Testis (tissue), 3 donors: ENCODE measurements around the gene C1RL. TPM values are rescaled to one million over a fixed set of nuclear protein-coding genes. Genes with fewer than 3 reads are reported as not detected.

Experiments
- DNase-seq: peaks from one replicate; pipeline ENCODE4 v3.0.0-alpha.2; 2019
- H3K27ac ChIP-seq, 2 donors: fragments of 200-600 bp; sonication (generic); one replicate each; pipeline ENCODE4 v1.5.1; 2019
- H3K27me3 ChIP-seq: fragments of 200-600 bp; sonication (generic); one replicate; pipeline ENCODE4 v1.5.1; 2019
- H3K36me3 ChIP-seq: fragments of 200-600 bp; sonication (generic); one replicate; pipeline ENCODE4 v1.5.1; 2017; ENCODE audit warnings: low read depth; ENCODE audit errors: missing control alignments
- H3K4me1 ChIP-seq: fragments of 200-600 bp; sonication (generic); one replicate; pipeline ENCODE4 v1.5.1; 2019
- H3K4me3 ChIP-seq, 2 donors: fragments of 200-600 bp; sonication (generic); one replicate each; pipeline ENCODE4 v1.5.1; 2017 to 2019
- H3K9me3 ChIP-seq: fragments of 200-600 bp; sonication (generic); one replicate; pipeline ENCODE4 v1.5.1; 2017
- POLR2A ChIP-seq: fragments of 450-650 bp; IDR thresholded peaks from one replicate; pipeline ENCODE4 v1.6.1; 2017; ENCODE audit warnings: antibody characterized with exemption, mild to moderate bottlenecking, moderate library complexity
- WGBS, 2 donors: methylation state at CpG; one replicate each; pipeline ENCODE4 v1.1.5; 2018; 5-methylcytosine and 5-hydroxymethylcytosine counted together
- intact Hi-C: fragments of 100-400 bp; cut with DNase I; formaldehyde crosslinking; loops from one replicate; pipeline ENCODE4 v1.15.1; 2023; ENCODE audit warnings: low total_unique reads
- polyA plus RNA-seq: library from polyadenylated mRNA; stranded (reverse); fragments of 350-450 nt; fragmentation: Illumina TruSeq; extraction: RNeasy Lipid Tissue Mini Kit (QIAGEN cat#74804); gene quantifications from one replicate; pipeline ENCODE4 v1.2.3, GENCODE V29; 2014; ENCODE audit warnings: low read depth, low replicate concordance; ENCODE audit not compliant: insufficient read depth
- total RNA-seq, 2 donors: library from RNA; depleted of rRNA; stranded (reverse); fragments of >200 nt; gene quantifications; one replicate each; pipeline ENCODE4 v1.2.3, GENCODE V29; 2016
- TF ChIP-seq, protein P1 (sequence below), 3 experiments: fragments of 450-650 bp in 2 of 3; fragments of 200-600 bp in 1 of 3; sonication (generic) in 1 of 3; IDR thresholded peaks; one replicate each; pipeline ENCODE4 v1.5.1; 2016 to 2019; ENCODE audit warnings: antibody characterized with exemption in 3 of 3, mild to moderate bottlenecking in 2 of 3, moderate library complexity in 1 of 3

Gene C1RL
- total and polyA plus RNA-seq, 3 donors from 2014 or later: 19.8 to 31.8 (median 23.9) TPM

DNA sequence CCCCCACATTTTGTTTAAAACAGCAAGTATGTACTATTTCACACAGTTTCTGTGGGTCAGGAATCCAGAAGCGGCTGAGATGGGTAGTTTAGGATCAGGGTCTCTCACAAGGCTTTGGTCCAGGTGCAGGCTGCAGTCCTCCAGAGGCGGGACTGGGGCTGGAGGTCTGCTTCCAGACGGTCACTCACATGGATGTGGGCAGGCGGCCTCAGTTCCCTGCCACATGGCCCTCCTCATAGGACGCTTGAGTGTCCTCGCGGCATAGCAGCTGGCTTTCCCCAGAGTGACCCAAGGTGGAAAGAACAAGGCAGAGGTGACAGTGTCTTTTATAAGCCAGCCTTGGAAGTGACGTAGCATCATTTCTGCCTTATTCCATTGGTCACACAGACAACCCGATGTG, 7.9 kb upstream of the C1RL start:
- no peaks in the 10 kb centered on the region for H3K9me3 ChIP-seq
- intact Hi-C loops: no loop called here
- H3K4me1 ChIP-seq: peaks cover 12% of the 10 kb centered on the region
- TF ChIP-seq, protein P1, sequence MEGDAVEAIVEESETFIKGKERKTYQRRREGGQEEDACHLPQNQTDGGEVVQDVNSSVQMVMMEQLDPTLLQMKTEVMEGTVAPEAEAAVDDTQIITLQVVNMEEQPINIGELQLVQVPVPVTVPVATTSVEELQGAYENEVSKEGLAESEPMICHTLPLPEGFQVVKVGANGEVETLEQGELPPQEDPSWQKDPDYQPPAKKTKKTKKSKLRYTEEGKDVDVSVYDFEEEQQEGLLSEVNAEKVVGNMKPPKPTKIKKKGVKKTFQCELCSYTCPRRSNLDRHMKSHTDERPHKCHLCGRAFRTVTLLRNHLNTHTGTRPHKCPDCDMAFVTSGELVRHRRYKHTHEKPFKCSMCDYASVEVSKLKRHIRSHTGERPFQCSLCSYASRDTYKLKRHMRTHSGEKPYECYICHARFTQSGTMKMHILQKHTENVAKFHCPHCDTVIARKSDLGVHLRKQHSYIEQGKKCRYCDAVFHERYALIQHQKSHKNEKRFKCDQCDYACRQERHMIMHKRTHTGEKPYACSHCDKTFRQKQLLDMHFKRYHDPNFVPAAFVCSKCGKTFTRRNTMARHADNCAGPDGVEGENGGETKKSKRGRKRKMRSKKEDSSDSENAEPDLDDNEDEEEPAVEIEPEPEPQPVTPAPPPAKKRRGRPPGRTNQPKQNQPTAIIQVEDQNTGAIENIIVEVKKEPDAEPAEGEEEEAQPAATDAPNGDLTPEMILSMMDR (IDR thresholded peaks at IDR 0.05): no peak
- TF ChIP-seq POLR2A: no peak
- 91 to 97% methylated on average over 9 of the region's 9 CpGs for WGBS, 2 donors
- H3K36me3 ChIP-seq: no peaks in the 10 kb centered on the region
- H3K4me3 ChIP-seq: no peak overlapping the region
- DNase-seq: no peak
- H3K27me3 ChIP-seq: no peaks in the 10 kb centered on the region
- H3K27ac ChIP-seq: no peak overlapping the region

DNA sequence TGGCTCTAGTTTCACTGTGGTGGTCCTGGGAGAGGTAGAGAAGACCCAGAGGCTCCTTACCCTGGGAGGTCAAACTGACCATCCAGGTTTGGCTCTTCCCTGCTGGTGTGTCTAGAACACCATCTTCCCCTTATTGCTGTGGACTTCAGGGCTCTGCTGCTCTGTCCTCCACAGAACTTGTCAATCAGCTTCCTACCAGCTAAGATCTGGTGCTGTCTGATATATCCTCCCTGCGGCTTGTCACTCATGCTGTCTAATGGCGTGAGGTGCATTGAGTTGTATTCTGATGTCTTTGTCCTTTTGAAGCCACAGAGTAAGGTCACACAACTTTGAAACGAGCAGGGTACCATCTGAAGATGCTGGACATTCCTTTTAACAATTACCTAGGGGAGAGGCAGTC, 7.2 kb upstream of the C1RL start:
- Histone ChIP-seq H3K9me3 (no peaks in the 10 kb centered on the region), H3K27ac (no peak overlapping the region), H3K36me3 (no peaks in the 10 kb centered on the region), H3K4me3 (no peak overlapping the region), H3K4me1 (peaks cover 17% of the 10 kb centered on the region), H3K27me3 (no peaks in the 10 kb centered on the region)
- intact Hi-C loops: no loop called here
- DNase-seq: no peak
- TF ChIP-seq, protein P1 (IDR thresholded peaks at IDR 0.05): no peak
- no peak for TF ChIP-seq POLR2A
- WGBS, 2 donors: 90% methylated on average over 3 of the region's 3 CpGs

DNA sequence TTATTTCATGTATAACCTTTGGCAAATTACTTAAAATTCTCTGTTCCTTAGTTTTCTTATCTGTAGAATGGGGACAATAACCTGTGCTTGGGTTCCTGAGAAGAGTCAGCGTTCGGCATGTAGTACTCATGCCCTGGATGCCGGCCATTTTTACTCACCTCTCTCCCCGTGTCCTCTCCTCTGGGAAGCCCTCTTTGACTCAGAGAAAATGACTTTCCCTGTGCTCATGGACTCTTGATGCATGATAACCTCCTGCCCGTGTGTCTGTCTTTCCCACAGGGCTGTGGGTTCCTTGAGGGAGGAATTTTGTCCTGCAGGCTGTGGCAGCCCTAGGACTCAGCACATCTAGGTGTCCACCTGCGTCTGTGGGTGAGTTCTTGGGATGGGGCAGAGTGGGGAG, 5.8 kb upstream of the C1RL start:
- H3K4me1 ChIP-seq: peaks cover 18% of the 10 kb centered on the region
- intact Hi-C loops: no loop called here
- no peak overlapping the region for H3K27ac ChIP-seq
- TF ChIP-seq POLR2A: no peak
- TF ChIP-seq, protein P1 (IDR thresholded peaks at IDR 0.05): no peak
- no peaks in the 10 kb centered on the region for H3K36me3 ChIP-seq
- WGBS, 2 donors: 86 to 89% methylated on average over 6 of the region's 6 CpGs
- H3K9me3 ChIP-seq: no peaks in the 10 kb centered on the region
- H3K27me3 ChIP-seq: no peaks in the 10 kb centered on the region
- DNase-seq: no peak
- no peak overlapping the region for H3K4me3 ChIP-seq

DNA sequence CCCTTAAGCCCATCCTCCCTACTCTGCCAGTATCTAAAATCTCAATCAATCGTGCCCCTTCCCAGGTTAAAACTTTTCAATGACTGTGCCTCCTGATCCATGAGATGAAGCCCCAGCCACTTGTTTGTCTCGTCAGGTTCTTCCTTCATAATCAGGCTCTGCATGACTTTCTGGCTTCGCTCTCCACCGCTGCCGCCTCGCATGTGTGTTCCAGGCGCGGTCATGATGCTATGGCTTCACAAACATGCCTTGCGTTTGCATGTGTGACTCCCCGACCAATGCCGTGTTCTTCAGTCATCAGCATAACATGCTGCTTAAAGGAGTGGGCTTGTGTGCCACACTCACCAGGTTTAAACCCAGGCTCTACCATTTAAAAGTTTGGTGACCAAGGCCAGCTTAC, 5.0 kb upstream of the C1RL start:
- peaks cover 26% of the 10 kb centered on the region for H3K4me1 ChIP-seq
- DNase-seq: no peak
- no peak overlapping the region for H3K4me3 ChIP-seq
- no peaks in the 10 kb centered on the region for H3K9me3 ChIP-seq
- H3K27me3 ChIP-seq: no peaks in the 10 kb centered on the region
- intact Hi-C loops: no loop called here
- TF ChIP-seq, protein P1 (IDR thresholded peaks at IDR 0.05): no peak
- TF ChIP-seq POLR2A: no peak
- 88 to 89% methylated on average over 11 of the region's 11 CpGs for WGBS, 2 donors
- no peaks in the 10 kb centered on the region for H3K36me3 ChIP-seq
- H3K27ac ChIP-seq: no peak overlapping the region

DNA sequence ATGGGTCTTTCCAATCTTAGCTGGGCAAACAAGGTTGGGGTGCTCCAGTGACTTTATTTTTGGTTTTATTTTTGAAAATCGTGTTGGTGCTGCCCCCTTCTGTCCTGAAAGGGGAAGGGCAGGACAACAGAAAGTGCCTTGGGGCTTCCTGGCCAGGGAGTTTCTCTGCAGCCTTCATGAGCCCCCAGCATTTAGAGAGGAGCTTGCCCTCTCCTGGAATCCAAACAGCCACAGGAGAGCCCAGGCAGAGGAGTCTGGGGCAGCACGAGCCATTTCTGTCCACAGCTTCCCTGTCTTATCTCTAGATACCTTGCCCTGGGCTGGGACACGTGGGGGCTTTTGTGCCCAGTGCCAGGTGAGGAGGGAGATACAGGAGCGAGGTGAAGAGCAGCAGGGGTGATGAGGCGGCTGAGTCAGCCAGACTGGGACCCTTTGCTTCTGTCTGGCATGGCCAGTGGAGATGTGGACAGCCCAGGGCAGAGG, 4.4 kb upstream of the C1RL start:
- Histone ChIP-seq H3K27ac (peak overlapping the region; percentile 55 to 67), H3K9me3 (no peaks in the 10 kb centered on the region), H3K4me3 (no peak overlapping the region), H3K27me3 (no peaks in the 10 kb centered on the region), H3K4me1 (peaks cover 29% of the 10 kb centered on the region), H3K36me3 (no peaks in the 10 kb centered on the region)
- TF ChIP-seq, protein P1 (IDR thresholded peaks at IDR 0.05): peak; percentile 73 to 89 (median 83)
- TF ChIP-seq POLR2A: no peak
- WGBS, 2 donors: 26 to 48% methylated on average over 4 to 5 of the region's 5 CpGs
- DNase-seq: no peak
- intact Hi-C loops: no loop called here
